HEK293 (cell line): ENCODE measurements around the gene PGAP6.

ENCODE experiments used
- AEBP2 ChIP-seq: fragments of 450-650 bp; formaldehyde crosslinking; IDR thresholded peaks from 2 replicates; pipeline ENCODE4 v1.5.1; 2016; ENCODE audit warnings: missing biosample characterization, missing genetic modification characterization, borderline replicate concordance
- ZBTB7A ChIP-seq: fragments of 450-650 bp; formaldehyde crosslinking; IDR thresholded peaks from 2 replicates; pipeline ENCODE4 v1.5.1; 2016; ENCODE audit warnings: low read depth, missing biosample characterization, missing genetic modification characterization
- TF ChIP-seq, protein P1 (sequence below): fragments of 450-650 bp; formaldehyde crosslinking; IDR thresholded peaks from 2 replicates; pipeline ENCODE4 v1.5.1; 2016; ENCODE audit warnings: missing biosample characterization, missing genetic modification characterization

- TF ChIP-seq ZBTB7A: no peak
- TF ChIP-seq, protein P1, sequence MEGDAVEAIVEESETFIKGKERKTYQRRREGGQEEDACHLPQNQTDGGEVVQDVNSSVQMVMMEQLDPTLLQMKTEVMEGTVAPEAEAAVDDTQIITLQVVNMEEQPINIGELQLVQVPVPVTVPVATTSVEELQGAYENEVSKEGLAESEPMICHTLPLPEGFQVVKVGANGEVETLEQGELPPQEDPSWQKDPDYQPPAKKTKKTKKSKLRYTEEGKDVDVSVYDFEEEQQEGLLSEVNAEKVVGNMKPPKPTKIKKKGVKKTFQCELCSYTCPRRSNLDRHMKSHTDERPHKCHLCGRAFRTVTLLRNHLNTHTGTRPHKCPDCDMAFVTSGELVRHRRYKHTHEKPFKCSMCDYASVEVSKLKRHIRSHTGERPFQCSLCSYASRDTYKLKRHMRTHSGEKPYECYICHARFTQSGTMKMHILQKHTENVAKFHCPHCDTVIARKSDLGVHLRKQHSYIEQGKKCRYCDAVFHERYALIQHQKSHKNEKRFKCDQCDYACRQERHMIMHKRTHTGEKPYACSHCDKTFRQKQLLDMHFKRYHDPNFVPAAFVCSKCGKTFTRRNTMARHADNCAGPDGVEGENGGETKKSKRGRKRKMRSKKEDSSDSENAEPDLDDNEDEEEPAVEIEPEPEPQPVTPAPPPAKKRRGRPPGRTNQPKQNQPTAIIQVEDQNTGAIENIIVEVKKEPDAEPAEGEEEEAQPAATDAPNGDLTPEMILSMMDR (tag by site-specific recombination): no peak
- no peak for TF ChIP-seq AEBP2 (tag by site-specific recombination)
These were observed 28.9 kb upstream of the PGAP6 start for GRCh38 chr16:410516-411178.
